Measurements from ENCODE around the gene ST14.

DNA sequence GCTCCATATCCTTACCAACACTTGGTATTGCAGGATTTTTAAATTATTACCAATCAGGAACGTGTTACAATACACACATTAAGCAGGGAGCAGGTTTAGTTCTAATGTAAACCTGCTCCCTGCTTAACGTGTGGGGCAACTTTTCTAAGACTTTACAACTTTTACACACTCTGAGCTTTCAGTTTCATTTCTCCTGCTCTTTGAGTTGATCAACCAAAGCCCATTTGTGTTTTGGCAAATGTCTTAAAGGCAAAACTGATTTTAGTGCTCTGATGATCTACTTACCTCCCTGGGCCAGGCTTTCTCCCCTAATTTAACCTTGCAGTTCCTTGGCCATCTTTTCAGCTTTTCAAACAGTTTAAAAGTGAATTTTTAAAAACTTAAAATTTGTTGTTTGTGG lies 84.2 kb downstream of the ST14 start:
- TF ChIP-seq TAF1 (IDR thresholded peaks at IDR 0.05; ENCODE audit: borderline replicate concordance, insufficient read depth, low read length) (no peak), POLR2AphosphoS5 (IDR thresholded peaks at IDR 0.05; ENCODE audit: low read depth, low read length) (no peak), FOXP2 (optimal IDR thresholded peaks at IDR 0.05; ENCODE audit: borderline replicate concordance, extremely low read depth, extremely low read length, insufficient read depth) (no peak)
- TF ChIP-seq, protein P1, sequence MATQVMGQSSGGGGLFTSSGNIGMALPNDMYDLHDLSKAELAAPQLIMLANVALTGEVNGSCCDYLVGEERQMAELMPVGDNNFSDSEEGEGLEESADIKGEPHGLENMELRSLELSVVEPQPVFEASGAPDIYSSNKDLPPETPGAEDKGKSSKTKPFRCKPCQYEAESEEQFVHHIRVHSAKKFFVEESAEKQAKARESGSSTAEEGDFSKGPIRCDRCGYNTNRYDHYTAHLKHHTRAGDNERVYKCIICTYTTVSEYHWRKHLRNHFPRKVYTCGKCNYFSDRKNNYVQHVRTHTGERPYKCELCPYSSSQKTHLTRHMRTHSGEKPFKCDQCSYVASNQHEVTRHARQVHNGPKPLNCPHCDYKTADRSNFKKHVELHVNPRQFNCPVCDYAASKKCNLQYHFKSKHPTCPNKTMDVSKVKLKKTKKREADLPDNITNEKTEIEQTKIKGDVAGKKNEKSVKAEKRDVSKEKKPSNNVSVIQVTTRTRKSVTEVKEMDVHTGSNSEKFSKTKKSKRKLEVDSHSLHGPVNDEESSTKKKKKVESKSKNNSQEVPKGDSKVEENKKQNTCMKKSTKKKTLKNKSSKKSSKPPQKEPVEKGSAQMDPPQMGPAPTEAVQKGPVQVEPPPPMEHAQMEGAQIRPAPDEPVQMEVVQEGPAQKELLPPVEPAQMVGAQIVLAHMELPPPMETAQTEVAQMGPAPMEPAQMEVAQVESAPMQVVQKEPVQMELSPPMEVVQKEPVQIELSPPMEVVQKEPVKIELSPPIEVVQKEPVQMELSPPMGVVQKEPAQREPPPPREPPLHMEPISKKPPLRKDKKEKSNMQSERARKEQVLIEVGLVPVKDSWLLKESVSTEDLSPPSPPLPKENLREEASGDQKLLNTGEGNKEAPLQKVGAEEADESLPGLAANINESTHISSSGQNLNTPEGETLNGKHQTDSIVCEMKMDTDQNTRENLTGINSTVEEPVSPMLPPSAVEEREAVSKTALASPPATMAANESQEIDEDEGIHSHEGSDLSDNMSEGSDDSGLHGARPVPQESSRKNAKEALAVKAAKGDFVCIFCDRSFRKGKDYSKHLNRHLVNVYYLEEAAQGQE (IDR thresholded peaks at IDR 0.05; ENCODE audit: insufficient read depth in 1 of 2, low read depth in 2 of 2, low read length in 2 of 2) = no peak
